HEK293 (cell line): ENCODE results near the gene BMF.
A peak's percentile ranks its signal among the peaks of the same experiment; 100 is the strongest.

ENCODE experiments used
- CTCF ChIA-PET: fragments of 350-600 bp; formaldehyde crosslinking; extraction: SDS; loops from one replicate; lab custom pipeline; 2021; ENCODE audit warnings: antibody characterized with exemption; lab: Yijun Ruan, JAX
- POLR2A ChIA-PET: fragments of 300-600 bp; formaldehyde crosslinking; extraction: SDS; loops from one replicate; lab custom pipeline; 2020; ENCODE audit warnings: antibody characterized with exemption, inconsistent platforms; lab: Yijun Ruan, JAX
- H3K27ac ChIP-seq: fragments of 200-500 bp; sonication (Bioruptor generic); 2 replicates; pipeline ENCODE4 v1.5.1; 2014; ENCODE audit warnings: low read depth, low read length, control low read depth, inconsistent platforms; ENCODE audit errors: extremely low read depth
- H3K36me3 ChIP-seq, 2 experiments: fragments of 200-500 bp in 1 of 2; sonication (Bioruptor generic) in 1 of 2; 1 replicate in 1 of 2; 2 replicates in 1 of 2; pipeline ENCODE4 v1.5.1; 2014 to 2017; ENCODE audit warnings: inconsistent platforms in 2 of 2, low read length in 2 of 2; ENCODE audit not compliant: control insufficient read depth in 2 of 2, insufficient read depth in 1 of 2
- H3K4me1 ChIP-seq: fragments of 200-500 bp; sonication (Bioruptor generic); 2 replicates; pipeline ENCODE4 v1.5.1; 2014; ENCODE audit warnings: mild to moderate bottlenecking, low read length, inconsistent platforms; ENCODE audit not compliant: control insufficient read depth, insufficient read depth
- H3K4me3 ChIP-seq: 2 replicates; pipeline ENCODE4 v1.5.1; 2011; ENCODE audit warnings: low read depth, mild to moderate bottlenecking, control low read depth, low read length, moderate library complexity
- H3K9me3 ChIP-seq: fragments of 200-500 bp; sonication (Bioruptor generic); 2 replicates; pipeline ENCODE4 v1.5.1; 2014; ENCODE audit warnings: low read depth, low read length, inconsistent platforms; ENCODE audit not compliant: control insufficient read depth, insufficient read depth
- GLI2 ChIP-seq: fragments of 450-650 bp; formaldehyde crosslinking; IDR thresholded peaks from 2 replicates; pipeline ENCODE4; 2017; ENCODE audit warnings: missing biosample characterization, missing genetic modification characterization, low read depth, borderline replicate concordance
- GLIS2 ChIP-seq: fragments of 450-650 bp; formaldehyde crosslinking; IDR thresholded peaks from 2 replicates; pipeline ENCODE4 v1.5.1; 2016; ENCODE audit warnings: missing biosample characterization, missing genetic modification characterization
- HOXA7 ChIP-seq: sonication (generic); formaldehyde crosslinking; IDR thresholded peaks from 2 replicates; pipeline ENCODE4 v1.8.1; 2022; ENCODE audit warnings: missing genetic modification reagents, borderline replicate concordance
- INSM2 ChIP-seq: fragments of 450-650 bp; formaldehyde crosslinking; IDR thresholded peaks from 2 replicates; pipeline ENCODE4 v1.5.1; 2016; ENCODE audit warnings: missing biosample characterization, missing genetic modification characterization
- KLF17 ChIP-seq: fragments of 450-650 bp; formaldehyde crosslinking; IDR thresholded peaks from 2 replicates; pipeline ENCODE4 v1.5.1; 2016; ENCODE audit warnings: missing biosample characterization, missing genetic modification characterization
- SCRT2 ChIP-seq: fragments of 450-650 bp; formaldehyde crosslinking; IDR thresholded peaks from 2 replicates; pipeline ENCODE4 v1.5.1; 2016; ENCODE audit warnings: missing biosample characterization, missing genetic modification characterization
- SETDB1 ChIP-seq: IDR thresholded peaks from one replicate; pipeline ENCODE4 v1.6.1; 2017; ENCODE audit warnings: mild to moderate bottlenecking, low read length, moderate library complexity, mixed read lengths; ENCODE audit not compliant: insufficient read length
- YY1 ChIP-seq: fragments of 450-650 bp; formaldehyde crosslinking; IDR thresholded peaks from 2 replicates; pipeline ENCODE4 v1.5.1; 2018; ENCODE audit warnings: missing biosample characterization, missing genetic modification characterization
- ZBTB17 ChIP-seq: fragments of 450-650 bp; formaldehyde crosslinking; IDR thresholded peaks from 2 replicates; pipeline ENCODE4 v1.5.1; 2016; ENCODE audit warnings: missing biosample characterization, missing genetic modification characterization
- ZFHX2 ChIP-seq: fragments of 450-650 bp; formaldehyde crosslinking; conservative IDR thresholded peaks from 2 replicates; pipeline ENCODE4 v1.5.1; 2016; ENCODE audit warnings: missing biosample characterization, missing genetic modification characterization
- ZFP69B ChIP-seq: fragments of 450-650 bp; formaldehyde crosslinking; IDR thresholded peaks from 2 replicates; pipeline ENCODE4 v1.5.1; 2016; ENCODE audit warnings: missing biosample characterization, missing genetic modification characterization
- ZNF274 ChIP-seq, 2 experiments: fragments of 200-500 bp in 1 of 2; fragments of 450-650 bp in 1 of 2; sonication (Bioruptor generic) in 1 of 2; formaldehyde crosslinking in 1 of 2; IDR thresholded peaks; 2 replicates each; pipeline versions ENCODE4 v1.5.1 to v1.6.1; 2014 to 2016; ENCODE audit warnings: borderline replicate concordance in 1 of 2, inconsistent platforms in 1 of 2, low read length in 1 of 2, missing biosample characterization in 1 of 2, missing genetic modification characterization in 1 of 2
- ZNF362 ChIP-seq: fragments of 450-650 bp; formaldehyde crosslinking; IDR thresholded peaks from 2 replicates; pipeline ENCODE4 v1.5.1; 2016; ENCODE audit warnings: missing biosample characterization, missing genetic modification characterization
- ZNF416 ChIP-seq: fragments of 450-650 bp; formaldehyde crosslinking; IDR thresholded peaks from 2 replicates; pipeline ENCODE4 v1.5.1; 2016; ENCODE audit warnings: missing biosample characterization, missing genetic modification characterization
- ZNF510 ChIP-seq: fragments of 450-650 bp; formaldehyde crosslinking; IDR thresholded peaks from 2 replicates; pipeline ENCODE4 v1.5.1; 2018; ENCODE audit warnings: mild to moderate bottlenecking, missing genetic modification characterization, missing biosample characterization; ENCODE audit not compliant: insufficient replicate concordance
- ZNF585B ChIP-seq: fragments of 450-650 bp; formaldehyde crosslinking; IDR thresholded peaks from 2 replicates; pipeline ENCODE4 v1.5.1; 2016; ENCODE audit warnings: missing biosample characterization, missing genetic modification characterization
- ZNF626 ChIP-seq: fragments of 450-650 bp; sonication (Bioruptor Pico); formaldehyde crosslinking; IDR thresholded peaks from 2 replicates; pipeline ENCODE4 v1.5.1; 2018; ENCODE audit warnings: missing biosample characterization, missing genetic modification characterization, inconsistent platforms
- ZSCAN18 ChIP-seq: fragments of 450-650 bp; formaldehyde crosslinking; IDR thresholded peaks from 2 replicates; pipeline ENCODE4 v1.5.1; 2016; ENCODE audit warnings: missing biosample characterization, missing genetic modification characterization

Gene BMF

GRCh38 chr15:40046721-40047414, 61.8 kb downstream of the BMF start:
- POLR2A ChIA-PET = interaction anchor here (1.1 to 3.5 kb wide), 7 partner anchors 9 to 62 kb away, joined by 3 to 26 read pairs (median 9); partner anchors contain the start of genes BMF and SRP14
- Histone ChIP-seq H3K9me3 (no peaks in the 10 kb centered on the region), H3K4me3 (no peak overlapping the region), H3K36me3 (peaks cover 0 to 6% of the 10 kb centered on the region in 2 experiments; a peak in 1 of 3 replicates), H3K4me1 (peaks cover 14% of the 10 kb centered on the region), H3K27ac (peak overlapping the region; percentile 52; the same call in 1 of the 2 replicates)
- TF ChIP-seq GLI2 (tag by site-specific recombination) (no peak), SCRT2 (tag by site-specific recombination) (peak; percentile 82), KLF17 (peak; percentile 74; the same call in 1 of the 2 replicates), ZFHX2 (tag by site-specific recombination) (no peak)
- CTCF ChIA-PET = interaction anchor here (0.6 to 3.5 kb wide), 16 partner anchors 54 to 267 kb away, joined by 3 to 57 read pairs (median 3); no protein-coding TSS in a partner anchor

- TF ChIP-seq YY1 (tag by site-specific recombination) (no peak), ZNF362 (tag by site-specific recombination) (no peak), ZNF416 (tag by site-specific recombination) (no peak), ZNF274 (IDR thresholded peaks at IDR 0.05; ENCODE audit: low read length) (no peak), ZNF274 (tag by site-specific recombination; IDR thresholded peaks at IDR 0.05; ENCODE audit: borderline replicate concordance) (no peak), ZNF585B (tag by site-specific recombination) (no peak), ZNF510 (tag by site-specific recombination) (no peak), SETDB1 (no peak), GLIS2 (no peak), ZFP69B (tag by site-specific recombination) (no peak), ZNF626 (tag by site-specific recombination) (no peak), ZBTB17 (no peak), ZSCAN18 (tag by site-specific recombination) (no peak), ZFHX2 (tag by site-specific recombination) (no peak), INSM2 (tag by site-specific recombination) (no peak), HOXA7 (CRISPR knock-in tag) (no peak)
- Histone ChIP-seq H3K4me1 (peaks cover 14% of the 10 kb centered on the region), H3K9me3 (no peaks in the 10 kb centered on the region), H3K27ac (peak overlapping the region; percentile 28; the same call in 1 of the 2 replicates), H3K4me3 (no peak overlapping the region), H3K36me3 (peaks cover 0 to 6% of the 10 kb centered on the region in 2 experiments; a peak in 1 of 3 replicates)
- CTCF ChIA-PET = interaction anchor here (0.5 to 3.5 kb wide), 32 partner anchors 10 to 300 kb away, joined by 3 to 57 read pairs (median 4); partner anchors contain the start of genes BMF and BUB1B
- POLR2A ChIA-PET = interaction anchor here (1.4 to 3.5 kb wide), 3 partner anchors 43 to 61 kb away, joined by 6 to 26 read pairs (median 9); no protein-coding TSS in a partner anchor
These were observed 63.0 kb downstream of the BMF start for GRCh38 chr15:40045572-40046217.
